Lung microvascular endothelial cell (primary cell): ENCODE results near the gene ITPK1. TPM values are rescaled to one million over a fixed set of nuclear protein-coding genes. Genes with fewer than 3 reads are reported as not detected.

Source experiments
- DNase-seq, 2 donors: peaks; one replicate each; pipeline versions ENCODE4 v3.0.0 to v3.0.0-alpha.2; 2010; ENCODE audit warnings: low read depth in 2 of 2
- total RNA-seq: library from RNA; depleted of rRNA; stranded (reverse); fragments of >200 nt; gene quantifications from 2 replicates; pipeline ENCODE4 v1.2.1, GENCODE V29; 2014

Gene ITPK1
- total RNA-seq, 1 donor from 2014 or later = 15.7 TPM

GRCh38 chr14:92990456-92991430 is 125.0 kb downstream of the ITPK1 start:
- no peak for DNase-seq

GRCh38 chr14:92988786-92989755 is 126.7 kb downstream of the ITPK1 start:
- no peak for DNase-seq

- no peak for DNase-seq
Observed at GRCh38 chr14:92987713-92988510, 127.8 kb downstream of the ITPK1 start.

- no peak for DNase-seq
Observed at GRCh38 chr14:92987148-92987570, 128.6 kb downstream of the ITPK1 start.

- peak in 1 of 2 donors; percentile 60 for DNase-seq
Observed at GRCh38 chr14:92986254-92987147, 129.2 kb downstream of the ITPK1 start.

GRCh38 chr14:92985521-92985920 is 130.2 kb downstream of the ITPK1 start:
- no peak for DNase-seq

- DNase-seq = no peak
Observed at GRCh38 chr14:92984896-92985295, 130.8 kb downstream of the ITPK1 start.

GRCh38 chr14:92984082-92984788 is 131.5 kb downstream of the ITPK1 start:
- DNase-seq = no peak

GRCh38 chr14:92982956-92983355 is 132.8 kb downstream of the ITPK1 start:
- no peak for DNase-seq

- DNase-seq = no peak
Observed at GRCh38 chr14:92981726-92982125, 134.0 kb downstream of the ITPK1 start.

GRCh38 chr14:92980866-92981265 is 134.9 kb downstream of the ITPK1 start:
- no peak for DNase-seq

- DNase-seq = no peak
Observed at GRCh38 chr14:92978229-92979021, 137.3 kb downstream of the ITPK1 start.

- no peak for DNase-seq
Observed at GRCh38 chr14:92976268-92976667, 139.5 kb downstream of the ITPK1 start.

GRCh38 chr14:92974541-92975345 is 141.0 kb downstream of the ITPK1 start:
- DNase-seq = no peak

- peak in 1 of 2 donors; percentile 45 for DNase-seq
Observed at GRCh38 chr14:92973798-92974372, 141.8 kb downstream of the ITPK1 start.

- peak; percentile 25 to 52 for DNase-seq
Observed at GRCh38 chr14:92973261-92973797, 142.4 kb downstream of the ITPK1 start.

- no peak for DNase-seq
Observed at GRCh38 chr14:92971601-92972180, 144.0 kb downstream of the ITPK1 start.
